ENCODE data around the gene C1QTNF8. TPM values are rescaled to one million over a fixed set of nuclear protein-coding genes. Genes with fewer than 3 reads are reported as not detected.
"Not testable (repeated sequence)": the region's sequence is repeated elsewhere in the genome, so short reads cannot be mapped to it uniquely, and the experiment has no call there.

C1QTNF8 gene
- total RNA-seq, 1 experiment from 2014 or later: not detected

GRCh38 chr16:1094124-1094479 lies 1.9 kb downstream of the C1QTNF8 start:
- no peak for DNase-seq (ENCODE audit: low read depth)

- DNase-seq (ENCODE audit: low read depth): peak; percentile 42
Measured at GRCh38 chr16:1093284-1094123, 2.5 kb downstream of the C1QTNF8 start.

GRCh38 chr16:1092685-1093283 lies 3.3 kb downstream of the C1QTNF8 start:
- not testable (repeated sequence) for DNase-seq (ENCODE audit: low read depth)

- DNase-seq (ENCODE audit: low read depth): no peak
Measured at GRCh38 chr16:1091992-1092552, 4.0 kb downstream of the C1QTNF8 start.

GRCh38 chr16:1090620-1091587 lies 5.1 kb downstream of the C1QTNF8 start:
- no peak for DNase-seq (ENCODE audit: low read depth)

- DNase-seq (ENCODE audit: low read depth): no peak
Measured at GRCh38 chr16:1089822-1090619, 6.0 kb downstream of the C1QTNF8 start.

- DNase-seq (ENCODE audit: low read depth): no peak
Measured at GRCh38 chr16:1089439-1089821, 6.6 kb downstream of the C1QTNF8 start.

- DNase-seq (ENCODE audit: low read depth): no peak
Measured at GRCh38 chr16:1088295-1089170, 7.5 kb downstream of the C1QTNF8 start.

GRCh38 chr16:1086443-1086842 lies 9.6 kb downstream of the C1QTNF8 start:
- DNase-seq (ENCODE audit: low read depth): peak; percentile 12

- DNase-seq (ENCODE audit: low read depth): no peak
Measured at GRCh38 chr16:1084971-1085370, 11.1 kb downstream of the C1QTNF8 start.

- DNase-seq (ENCODE audit: low read depth): no peak
Measured at GRCh38 chr16:1082952-1083675, 12.9 kb downstream of the C1QTNF8 start.

- peak; percentile 15 for DNase-seq (ENCODE audit: low read depth)
Measured at GRCh38 chr16:1082266-1082951, 13.6 kb downstream of the C1QTNF8 start.

GRCh38 chr16:1081734-1082265 lies 14.2 kb downstream of the C1QTNF8 start:
- DNase-seq (ENCODE audit: low read depth): no peak

GRCh38 chr16:1080801-1081733 lies 15.0 kb downstream of the C1QTNF8 start:
- DNase-seq (ENCODE audit: low read depth): no peak

GRCh38 chr16:1079786-1080525 lies 16.1 kb downstream of the C1QTNF8 start:
- no peak for DNase-seq (ENCODE audit: low read depth)

GRCh38 chr16:1079341-1079740 lies 16.7 kb downstream of the C1QTNF8 start:
- no peak for DNase-seq (ENCODE audit: low read depth)

GRCh38 chr16:1078579-1079021 lies 17.4 kb downstream of the C1QTNF8 start:
- DNase-seq (ENCODE audit: low read depth): peak; percentile 15
